ENCODE measurements around the gene LRRN1.
"Not testable (repeated sequence)": the region's sequence is repeated elsewhere in the genome, so short reads cannot be mapped to it uniquely, and the experiment has no call there.

Gene LRRN1

GRCh38 chr3:3862534-3862933 lies 63.3 kb downstream of the LRRN1 start:
- no peak for TF ChIP-seq JUND (IDR thresholded peaks at IDR 0.05; ENCODE audit: low read depth)
- DNase-seq (ENCODE audit: low read depth in 1 of 2, low spot score in 1 of 2): no peak
- in situ Hi-C loops (cut with HindIII; ENCODE audit: low pct_unique_long_range_greater_than_20kb, low sequenced_read_pairs): no loop called here

- DNase-seq (ENCODE audit: low read depth in 1 of 2, low spot score in 1 of 2): no peak
- TF ChIP-seq JUND (IDR thresholded peaks at IDR 0.05; ENCODE audit: low read depth): no peak
- in situ Hi-C loops (cut with HindIII; ENCODE audit: low pct_unique_long_range_greater_than_20kb, low sequenced_read_pairs): no loop called here
These were observed 76.3 kb downstream of the LRRN1 start for GRCh38 chr3:3875491-3875890.

GRCh38 chr3:3881050-3881449 lies 81.8 kb downstream of the LRRN1 start:
- no peak for TF ChIP-seq JUND (IDR thresholded peaks at IDR 0.05; ENCODE audit: low read depth)

GRCh38 chr3:3887311-3887710 lies 88.1 kb downstream of the LRRN1 start:
- DNase-seq (ENCODE audit: low read depth in 1 of 2, low spot score in 1 of 2); in situ Hi-C loops (cut with HindIII; ENCODE audit: low pct_unique_long_range_greater_than_20kb, low sequenced_read_pairs): not testable (repeated sequence)

More at GRCh38 chr3:3881050-3881449, 81.8 kb downstream of the LRRN1 start:
- in situ Hi-C loops (cut with HindIII; ENCODE audit: low pct_unique_long_range_greater_than_20kb, low sequenced_read_pairs): no loop called here
- no peak for DNase-seq (ENCODE audit: low read depth in 1 of 2, low spot score in 1 of 2)

- in situ Hi-C loops (cut with HindIII; ENCODE audit: low pct_unique_long_range_greater_than_20kb, low sequenced_read_pairs): no loop called here
- no peak for TF ChIP-seq JUND (IDR thresholded peaks at IDR 0.05; ENCODE audit: low read depth)
- no peak for DNase-seq (ENCODE audit: low read depth in 1 of 2, low spot score in 1 of 2)
These were observed 94.4 kb downstream of the LRRN1 start for GRCh38 chr3:3893590-3893989.
